Transverse colon (tissue), 3 donors: ENCODE measurements around the gene NEK7.

Source experiments
- CTCF ChIP-seq, 5 experiments: fragments of 200-600 bp in 3 of 5; fragments of 450-650 bp in 2 of 5; sonication (generic) in 3 of 5; IDR thresholded peaks; 1 replicate in 2 of 5; 2 replicates in 3 of 5; pipeline ENCODE4 v1.5.1; 2016 to 2017; ENCODE audit warnings: antibody characterized with exemption in 5 of 5, inconsistent platforms in 3 of 5, mild to moderate bottlenecking in 2 of 5, moderate library complexity in 1 of 5
- EP300 ChIP-seq: sonication (generic); formaldehyde crosslinking; IDR thresholded peaks from one replicate; pipeline ENCODE4 v1.6.1; 2017; ENCODE audit warnings: antibody characterized with exemption, low read depth
- POLR2A ChIP-seq: fragments of 450-650 bp; IDR thresholded peaks from one replicate; pipeline ENCODE4 v1.6.1; 2016; ENCODE audit warnings: antibody characterized with exemption, mild to moderate bottlenecking, moderate library complexity

GRCh38 chr1:198186916-198187580, 30.2 kb downstream of the NEK7 start:
- TF ChIP-seq CTCF (IDR thresholded peaks at IDR 0.05) (no peak), POLR2A (no peak), EP300 (no peak)
